WTC11 (cell line): ENCODE measurements around the gene KIF26A. TPM values are rescaled to one million over a fixed set of nuclear protein-coding genes. Genes with fewer than 3 reads are reported as not detected.

Experiments
- ATAC-seq: fragments of 200-7000 bp; cut with Tn5 transposase; 2 replicates; pipeline ENCODE4 v1.10.0; 2021; ENCODE audit warnings: mild to moderate bottlenecking, moderate library complexity
- CTCF ChIA-PET: fragments of 300-600 bp; sonication (Branson Sonifier 250); formaldehyde crosslinking; loops from one replicate; lab custom pipeline; 2021; ENCODE audit warnings: antibody characterized with exemption; lab: Charles Lee
- POLR2A ChIA-PET: fragments of 350-600 bp; sonication (Branson Sonifier 250); formaldehyde crosslinking; loops from one replicate; lab custom pipeline; 2021; ENCODE audit warnings: antibody characterized with exemption; lab: Charles Lee
- DNase-seq: peaks from one replicate; pipeline ENCODE4 v3.0.0; 2021; ENCODE audit warnings: low spot score
- H3K27ac Mint-ChIP-seq: 2 replicates; pipeline ENCODE4 v1.8.0; 2021; ENCODE audit warnings: mixed read lengths
- H3K27me3 Mint-ChIP-seq: 2 replicates; pipeline ENCODE4 v1.8.0; 2021; ENCODE audit warnings: low read depth, mild to moderate bottlenecking, moderate library complexity, mixed read lengths
- H3K36me3 Mint-ChIP-seq: 2 replicates; pipeline ENCODE4 v1.8.0; 2021; ENCODE audit warnings: mixed read lengths
- H3K4me1 Mint-ChIP-seq: 2 replicates; pipeline ENCODE4 v1.8.0; 2022; ENCODE audit warnings: mixed read lengths
- H3K4me3 Mint-ChIP-seq: 2 replicates; pipeline ENCODE4 v1.8.0; 2021; ENCODE audit warnings: mild to moderate bottlenecking, moderate library complexity, mixed read lengths
- H3K9me3 Mint-ChIP-seq: 2 replicates; pipeline ENCODE4 v1.8.0; 2021; ENCODE audit warnings: mixed read lengths
- ARID4B ChIP-seq: sonication (generic); formaldehyde crosslinking; IDR thresholded peaks from 2 replicates; pipeline ENCODE4 v1.8.0; 2023; ENCODE audit warnings: missing genetic modification reagents, mild to moderate bottlenecking, borderline replicate concordance
- ETV6 ChIP-seq: sonication (generic); formaldehyde crosslinking; IDR thresholded peaks from 2 replicates; pipeline ENCODE4 v1.8.1; 2022; ENCODE audit warnings: mild to moderate bottlenecking, missing genetic modification reagents
- FOXP4 ChIP-seq: sonication (generic); formaldehyde crosslinking; IDR thresholded peaks from 2 replicates; pipeline ENCODE4 v1.8.0; 2022; ENCODE audit warnings: mild to moderate bottlenecking, missing genetic modification reagents
- GABPB1 ChIP-seq: sonication (generic); formaldehyde crosslinking; IDR thresholded peaks from 2 replicates; pipeline ENCODE4 v1.8.1; 2023; ENCODE audit warnings: mild to moderate bottlenecking, missing genetic modification reagents
- JUN ChIP-seq: sonication (generic); formaldehyde crosslinking; IDR thresholded peaks from 2 replicates; pipeline ENCODE4 v1.8.0; 2023; ENCODE audit warnings: mild to moderate bottlenecking, missing genetic modification reagents
- KAT7 ChIP-seq: sonication (generic); formaldehyde crosslinking; IDR thresholded peaks from 2 replicates; pipeline ENCODE4 v1.8.1; 2023; ENCODE audit warnings: missing genetic modification reagents, mild to moderate bottlenecking, borderline replicate concordance
- PRDM15 ChIP-seq: sonication (generic); formaldehyde crosslinking; IDR thresholded peaks from 2 replicates; pipeline ENCODE4 v1.8.0; 2022; ENCODE audit warnings: missing genetic modification reagents
- PREB ChIP-seq: sonication (generic); formaldehyde crosslinking; IDR thresholded peaks from 2 replicates; pipeline ENCODE4 v1.8.1; 2022; ENCODE audit warnings: mild to moderate bottlenecking, missing genetic modification reagents, moderate library complexity, borderline replicate concordance
- RORB ChIP-seq: fragments of 250-450 bp; sonication (Bioruptor Pico); IDR thresholded peaks from 2 replicates; pipeline ENCODE4 v1.9.0; 2021; ENCODE audit warnings: mild to moderate bottlenecking
- SMAD3 ChIP-seq: sonication (generic); formaldehyde crosslinking; IDR thresholded peaks from 2 replicates; pipeline ENCODE4 v1.8.0; 2022; ENCODE audit warnings: missing genetic modification reagents, mild to moderate bottlenecking, borderline replicate concordance
- SMAD4 ChIP-seq: sonication (generic); formaldehyde crosslinking; IDR thresholded peaks from 2 replicates; pipeline ENCODE4 v1.8.0; 2022; ENCODE audit warnings: mild to moderate bottlenecking, missing genetic modification reagents
- STAT6 ChIP-seq: sonication (generic); formaldehyde crosslinking; conservative IDR thresholded peaks from 2 replicates; pipeline ENCODE4 v1.8.1; 2023; ENCODE audit warnings: mild to moderate bottlenecking, low read depth, missing genetic modification reagents, moderate library complexity
- TEAD1 ChIP-seq: sonication (generic); formaldehyde crosslinking; IDR thresholded peaks from 2 replicates; pipeline ENCODE4 v1.8.0; 2022; ENCODE audit warnings: mild to moderate bottlenecking, missing genetic modification reagents
- ZNF138 ChIP-seq: sonication (generic); formaldehyde crosslinking; conservative IDR thresholded peaks from 2 replicates; pipeline ENCODE4 v1.8.1; 2022; ENCODE audit warnings: mild to moderate bottlenecking, moderate library complexity, missing genetic modification reagents
- ZNF263 ChIP-seq: sonication (generic); formaldehyde crosslinking; IDR thresholded peaks from 2 replicates; pipeline ENCODE4 v1.8.1; 2022; ENCODE audit warnings: low read depth, mild to moderate bottlenecking, moderate library complexity, missing genetic modification reagents
- ZNF281 ChIP-seq: sonication (generic); formaldehyde crosslinking; IDR thresholded peaks from 2 replicates; pipeline ENCODE4 v1.8.0; 2023; ENCODE audit warnings: mild to moderate bottlenecking, missing genetic modification reagents
- ZNF317 ChIP-seq: sonication (generic); formaldehyde crosslinking; IDR thresholded peaks from 2 replicates; pipeline ENCODE4 v1.8.1; 2023; ENCODE audit warnings: low read depth, mild to moderate bottlenecking, moderate library complexity, missing genetic modification reagents, borderline replicate concordance
- ZNF423 ChIP-seq: fragments of 250-450 bp; sonication (Bioruptor Pico); IDR thresholded peaks from 2 replicates; pipeline ENCODE4 v2.1.2; 2022; ENCODE audit warnings: mild to moderate bottlenecking, moderate library complexity
- ZNF671 ChIP-seq: fragments of 250-450 bp; sonication (Bioruptor Pico); IDR thresholded peaks from 2 replicates; pipeline ENCODE4 v1.8.0; 2021; ENCODE audit warnings: mild to moderate bottlenecking
- ZSCAN18 ChIP-seq: fragments of 250-450 bp; sonication (Bioruptor Pico); IDR thresholded peaks from 2 replicates; pipeline ENCODE4 v2.1.2; 2022; ENCODE audit warnings: mild to moderate bottlenecking, moderate library complexity
- total RNA-seq: library from RNA; stranded (reverse); gene quantifications from 3 replicates; pipeline ENCODE4 v1.2.3, GENCODE V29; 2021

The KIF26A gene
- total RNA-seq, 1 experiment from 2014 or later = 53.4 TPM

GRCh38 chr14:104133496-104133895 lies 4.9 kb upstream of the KIF26A start:
- peaks cover 8% of the 10 kb centered on the region for H3K36me3 Mint-ChIP-seq
- H3K4me3 Mint-ChIP-seq = no peak overlapping the region
- H3K27ac Mint-ChIP-seq = no peak overlapping the region
- POLR2A ChIA-PET = no interaction called here
- CTCF ChIA-PET = interaction anchor here (0.6 to 3.0 kb wide), 4 partner anchors 55 to 1035 kb away, joined by 3 to 21 read pairs (median 4); partner anchors contain the start of gene JAG2
- peaks cover 13% of the 10 kb centered on the region for H3K4me1 Mint-ChIP-seq
- H3K9me3 Mint-ChIP-seq = peaks cover 16% of the 10 kb centered on the region
- TF ChIP-seq ZNF138 (no peak), GABPB1 (CRISPR knock-in tag) (no peak), SMAD3 (CRISPR knock-in tag) (no peak), JUN (CRISPR knock-in tag) (no peak), PREB (no peak), ZNF671 (CRISPR knock-in tag) (no peak), RORB (no peak), ARID4B (CRISPR knock-in tag) (no peak), TEAD1 (CRISPR knock-in tag) (no peak), ZNF423 (CRISPR knock-in tag) (no peak), STAT6 (CRISPR knock-in tag) (no peak), KAT7 (CRISPR knock-in tag) (no peak), ZNF317 (CRISPR knock-in tag) (no peak), SMAD4 (CRISPR knock-in tag) (no peak), ZNF281 (CRISPR knock-in tag) (no peak), ETV6 (CRISPR knock-in tag) (no peak), PRDM15 (CRISPR knock-in tag) (no peak), ZNF263 (CRISPR knock-in tag) (no peak), ZSCAN18 (CRISPR knock-in tag) (no peak), FOXP4 (CRISPR knock-in tag) (no peak)
- ATAC-seq = no peak
- H3K27me3 Mint-ChIP-seq = peaks cover 37% of the 10 kb centered on the region
- no peak for DNase-seq
